ENCODE measurements around the gene ANO10.

The ANO10 gene

DNA sequence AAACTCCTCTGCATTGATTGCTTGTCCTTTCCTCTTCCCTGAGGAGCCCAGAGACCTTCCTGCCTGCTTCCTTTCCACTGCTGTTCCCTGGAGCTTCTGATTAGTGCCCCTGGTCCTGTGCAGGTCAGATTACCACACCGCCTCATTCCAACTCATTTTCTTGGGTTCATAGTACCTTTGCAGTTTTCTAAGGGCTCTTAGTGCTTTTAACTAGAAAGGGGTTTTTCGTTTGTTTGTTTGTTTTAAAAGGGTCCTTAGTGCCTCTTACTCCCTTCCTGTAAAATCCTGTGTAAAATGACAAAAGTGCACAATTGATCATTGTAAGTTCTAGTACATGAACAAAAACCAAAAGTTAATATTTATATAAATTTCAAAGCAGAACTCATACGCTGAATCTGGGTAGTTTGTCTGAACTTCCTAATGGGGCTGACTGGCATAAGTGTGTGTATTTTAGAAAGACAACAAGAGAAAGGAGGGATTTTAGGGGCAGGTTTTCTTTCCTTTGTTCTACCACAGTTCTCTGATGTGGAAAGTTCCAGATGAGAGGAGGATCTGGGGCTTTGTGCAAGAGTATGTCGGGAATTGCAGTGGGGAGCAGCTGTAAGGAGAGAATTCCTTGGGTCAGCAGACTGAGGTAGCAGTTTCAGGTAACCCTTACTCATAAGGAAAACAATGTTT lies 304.9 kb downstream of the ANO10 start:
- no peak for DNase-seq (ENCODE audit: low read depth in 2 of 2)
